GM21619 (cell line): Measurements from ENCODE around the gene UBR2.
A peak's percentile ranks its signal among the peaks of the same experiment; 100 is the strongest.
"Not testable (repeated sequence)": the region's sequence is repeated elsewhere in the genome, so short reads cannot be mapped to it uniquely, and the experiment has no call there.

Experiments
- ATAC-seq: cut with Tn5 transposase; IDR thresholded peaks from one replicate; pipeline ENCODE4 v1.9.1; 2021; ENCODE audit not compliant: unreplicated experiment

UBR2 gene

DNA sequence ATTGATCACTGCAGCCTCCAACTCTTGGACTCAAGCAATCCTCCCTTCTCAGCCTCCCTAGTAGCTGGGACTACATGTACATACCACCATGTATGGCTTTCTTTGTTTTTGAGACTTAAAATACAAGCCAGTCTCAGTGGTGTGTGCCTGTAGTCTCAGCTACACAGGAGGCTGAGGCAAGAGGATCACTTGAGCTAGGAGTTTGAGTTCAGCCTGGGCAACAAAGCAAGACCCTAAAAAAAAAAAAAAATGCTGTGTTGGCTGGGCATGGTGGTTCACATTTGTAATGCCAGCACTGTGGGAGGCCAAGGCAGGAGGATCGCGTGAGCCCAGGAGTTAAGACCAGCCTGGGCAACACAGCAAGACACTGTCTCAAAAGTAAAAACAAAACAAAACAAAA is 51.7 kb downstream of the UBR2 start:
- ATAC-seq = no peak

DNA sequence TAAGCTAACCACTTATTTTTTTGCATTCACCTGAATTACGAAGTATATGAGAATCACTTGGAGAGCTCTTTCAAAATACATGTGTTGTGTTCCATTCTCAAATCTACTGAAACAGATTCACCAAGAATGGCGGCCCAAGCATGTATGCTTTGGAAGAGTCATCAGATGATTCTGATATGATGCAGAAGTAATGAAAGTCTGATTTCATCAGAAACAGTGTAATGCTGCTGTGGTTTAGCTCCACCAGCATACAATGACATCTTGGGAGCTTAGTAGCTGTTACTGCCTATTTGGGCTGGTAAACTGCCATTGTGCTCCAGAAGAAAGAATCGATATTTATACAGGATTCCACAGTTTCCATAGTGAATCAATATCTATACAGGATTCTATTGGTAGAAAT is 52.9 kb downstream of the UBR2 start:
- ATAC-seq = no peak

DNA sequence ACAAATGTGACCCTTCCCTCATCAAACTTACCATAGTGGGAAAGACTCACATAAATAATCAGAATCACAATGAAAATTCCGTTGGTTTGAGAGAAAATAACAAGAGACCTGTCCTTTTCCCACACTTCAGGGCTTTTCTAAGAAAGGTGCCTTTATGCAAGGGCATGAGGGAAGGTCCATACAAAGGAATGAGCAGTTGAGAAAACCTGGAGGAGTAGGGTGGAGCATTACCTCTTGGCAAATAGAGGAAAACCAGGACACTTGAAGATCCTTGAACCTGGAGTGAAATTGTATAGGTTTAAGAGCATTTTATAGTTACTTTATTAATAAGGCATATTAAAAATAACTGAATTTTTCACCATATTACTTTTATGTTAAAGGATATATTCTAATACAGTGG is 54.3 kb downstream of the UBR2 start:
- ATAC-seq = no peak

DNA sequence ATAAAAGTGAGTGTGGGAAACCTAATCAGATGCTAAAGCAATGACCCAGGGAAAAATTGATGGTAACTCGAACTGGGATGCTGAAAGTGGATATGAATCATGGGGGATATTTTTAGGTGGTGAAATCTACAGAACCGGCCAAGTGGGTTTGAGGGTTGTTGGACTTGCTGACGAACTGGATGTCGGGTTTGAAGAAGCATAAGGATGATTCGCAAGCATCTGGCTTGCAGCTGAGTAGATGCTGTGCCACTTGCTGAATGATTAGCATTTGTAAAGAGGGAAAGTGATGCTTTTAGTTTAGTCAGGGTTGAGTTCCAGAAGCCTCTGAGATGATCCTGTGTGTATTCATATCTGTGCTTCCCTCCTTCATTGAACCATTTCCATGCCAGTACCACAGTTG is 54.9 kb downstream of the UBR2 start:
- ATAC-seq = no peak

DNA sequence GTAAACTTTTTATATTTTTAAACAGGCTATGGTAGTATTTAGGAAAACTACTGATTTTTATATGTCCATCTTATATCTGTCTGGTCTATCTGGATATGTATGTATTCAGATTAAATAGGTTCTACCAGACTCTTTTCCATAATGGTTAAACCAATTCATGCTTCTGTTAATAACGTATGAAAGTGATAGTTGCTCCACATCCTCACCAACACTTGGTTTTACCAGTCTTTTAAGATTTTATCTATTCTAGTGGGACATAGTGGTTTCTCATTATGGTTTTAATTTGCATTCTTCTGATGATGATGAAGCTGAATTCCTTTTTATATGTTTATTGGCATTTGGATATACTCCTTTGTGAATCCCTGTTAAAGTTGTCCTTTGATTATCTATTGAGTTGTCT is 56.1 kb downstream of the UBR2 start:
- no peak for ATAC-seq

DNA sequence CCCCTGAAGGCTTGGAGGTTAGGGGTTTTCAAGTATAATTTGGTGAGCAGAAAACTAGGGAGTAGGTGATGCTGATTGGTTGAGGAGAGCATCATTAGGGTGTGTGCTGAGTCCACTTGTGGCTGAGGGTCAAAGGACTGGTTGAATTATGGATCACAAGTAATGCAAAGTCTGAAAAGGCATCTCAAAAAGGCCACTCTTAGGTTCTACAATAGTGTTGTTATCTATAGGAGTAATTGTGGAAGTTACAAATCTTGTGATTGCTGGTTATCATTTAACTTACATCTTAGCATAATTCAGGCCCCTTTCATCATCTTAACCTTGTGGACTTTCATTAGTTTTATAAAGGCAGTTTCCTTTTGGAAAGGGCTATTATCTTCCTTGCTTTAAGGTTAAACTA is 60.8 kb downstream of the UBR2 start:
- no peak for ATAC-seq

DNA sequence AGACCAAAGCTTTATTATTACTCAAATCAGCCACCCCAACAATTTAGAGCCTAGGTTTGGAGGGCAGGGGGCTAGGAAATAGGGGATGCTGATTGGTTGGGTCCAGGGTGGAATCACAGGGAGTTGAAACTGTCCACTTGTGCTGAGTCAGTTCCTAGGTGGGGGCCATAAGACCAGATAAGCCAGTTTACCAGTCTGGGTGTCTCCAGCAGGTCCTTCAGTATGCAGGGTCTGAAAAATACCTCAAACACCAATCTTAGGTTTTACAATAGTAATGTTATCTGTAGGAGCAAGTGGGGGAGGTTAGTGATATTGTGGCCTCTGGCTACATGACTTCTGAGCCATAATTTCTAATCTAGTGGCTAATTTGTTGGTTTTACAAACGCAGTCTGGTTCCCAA is 63.2 kb downstream of the UBR2 start:
- no peak for ATAC-seq

DNA sequence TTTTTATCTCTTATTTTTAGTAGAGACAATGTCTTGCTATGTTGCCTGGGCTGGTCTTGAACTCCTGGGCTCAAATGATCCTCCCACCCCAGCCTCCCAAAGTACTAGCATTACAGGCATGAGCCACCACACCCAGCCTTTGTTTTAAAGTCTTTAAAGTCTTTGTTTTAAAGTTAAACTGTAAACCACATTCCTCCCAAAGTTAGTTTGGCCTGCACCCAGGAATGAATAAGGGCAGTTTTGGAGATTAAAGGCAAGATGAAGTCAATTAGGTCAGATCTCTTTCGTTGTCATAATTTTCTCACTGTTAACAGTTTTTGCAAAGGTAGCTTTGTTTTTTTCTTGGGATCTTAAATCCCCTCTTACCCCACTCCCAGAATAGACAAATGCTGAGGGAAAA is 63.8 kb downstream of the UBR2 start:
- ATAC-seq = no peak

DNA sequence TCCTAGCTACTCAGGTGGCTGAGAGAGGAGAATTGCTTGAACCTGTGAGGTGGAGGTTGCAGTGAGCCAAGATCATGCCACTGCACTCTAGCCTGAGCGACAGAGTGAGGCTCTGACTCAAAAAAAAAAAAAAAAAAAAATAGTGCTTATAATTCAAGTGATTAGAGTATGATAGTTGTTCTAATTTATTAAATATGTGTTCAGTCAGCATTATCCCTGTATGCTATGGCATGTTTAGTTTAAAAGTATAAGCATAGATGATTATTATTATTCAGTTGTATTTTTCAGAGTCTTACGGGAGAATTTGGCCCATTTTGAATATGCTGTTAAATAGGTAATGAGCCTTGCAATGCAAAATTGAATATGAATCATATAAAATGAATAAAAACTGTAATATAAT is 64.8 kb downstream of the UBR2 start:
- no peak for ATAC-seq

DNA sequence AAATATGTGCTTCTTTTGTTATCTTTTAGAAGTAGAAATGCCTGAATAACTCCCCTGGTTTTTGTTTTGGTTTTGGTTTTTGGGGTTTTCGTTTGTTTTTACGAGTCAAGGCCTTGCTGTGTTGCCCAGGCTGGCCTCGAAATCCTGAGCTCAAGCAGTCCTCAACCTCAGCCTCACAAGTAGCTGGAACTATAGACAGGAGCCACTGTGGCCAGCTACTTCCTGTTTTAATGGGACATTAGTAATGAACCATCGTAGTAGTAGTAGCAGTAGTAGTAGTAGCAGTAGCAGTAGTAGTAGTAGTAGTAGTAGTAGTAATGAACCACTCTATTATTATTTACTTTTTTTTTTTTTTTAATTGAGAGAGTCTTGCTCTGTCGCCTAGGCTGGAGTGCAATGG is 66.0 kb downstream of the UBR2 start:
- ATAC-seq = no peak

DNA sequence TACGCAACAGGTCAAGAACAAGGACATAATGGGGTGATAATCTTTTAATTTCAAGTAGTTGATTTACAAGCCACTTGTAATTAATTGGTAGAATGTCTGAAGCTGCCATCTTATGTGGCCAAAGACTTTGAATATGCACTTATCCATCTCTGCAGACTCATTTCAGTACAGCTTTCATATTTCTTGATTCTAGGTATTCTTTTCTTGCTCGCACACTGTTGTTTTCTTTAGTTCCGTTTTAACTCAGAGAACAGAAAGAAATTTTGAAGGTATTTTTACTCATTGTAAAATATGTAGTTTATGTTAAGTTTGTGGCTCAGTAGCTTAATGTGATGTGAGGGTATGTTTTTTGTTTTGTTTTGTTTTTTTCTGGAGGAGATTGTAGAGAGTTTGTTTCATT is 73.9 kb downstream of the UBR2 start:
- ATAC-seq = no peak

DNA sequence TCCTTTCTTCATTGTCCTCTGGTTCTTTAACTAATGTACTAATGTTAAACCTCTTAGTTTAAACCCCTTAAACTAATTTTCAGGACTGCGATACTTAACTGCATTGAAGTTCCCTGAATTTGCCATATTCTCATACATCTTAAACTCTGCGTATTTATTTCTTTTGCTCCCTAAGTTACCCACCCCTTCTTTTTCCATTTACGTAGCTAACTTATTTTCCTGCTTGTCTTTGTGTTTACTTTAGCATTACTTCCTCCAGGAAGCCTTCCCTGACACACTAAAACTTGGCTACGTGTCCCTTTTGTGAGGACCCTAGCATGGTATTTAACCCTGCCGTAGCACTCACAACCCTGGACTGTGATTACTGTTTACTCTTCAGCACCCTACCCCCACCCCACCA is 79.0 kb downstream of the UBR2 start:
- no peak for ATAC-seq

DNA sequence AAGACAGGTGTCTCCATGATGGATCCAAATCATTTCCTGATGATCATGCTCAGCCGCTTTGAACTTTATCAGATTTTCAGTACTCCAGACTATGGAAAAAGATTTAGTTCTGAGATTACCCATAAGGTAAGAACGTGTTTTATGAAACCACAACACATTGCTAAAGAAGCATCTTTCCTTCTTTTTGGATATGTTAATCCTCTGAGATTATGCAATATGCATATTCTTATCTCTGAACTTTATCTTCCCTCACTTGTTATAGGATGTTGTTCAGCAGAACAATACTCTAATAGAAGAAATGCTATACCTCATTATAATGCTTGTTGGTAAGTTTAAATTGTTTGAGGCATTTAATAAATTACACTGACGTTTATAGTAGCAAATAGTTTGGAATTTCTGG is 80.4 kb downstream of the UBR2 start:
- ATAC-seq = no peak

DNA sequence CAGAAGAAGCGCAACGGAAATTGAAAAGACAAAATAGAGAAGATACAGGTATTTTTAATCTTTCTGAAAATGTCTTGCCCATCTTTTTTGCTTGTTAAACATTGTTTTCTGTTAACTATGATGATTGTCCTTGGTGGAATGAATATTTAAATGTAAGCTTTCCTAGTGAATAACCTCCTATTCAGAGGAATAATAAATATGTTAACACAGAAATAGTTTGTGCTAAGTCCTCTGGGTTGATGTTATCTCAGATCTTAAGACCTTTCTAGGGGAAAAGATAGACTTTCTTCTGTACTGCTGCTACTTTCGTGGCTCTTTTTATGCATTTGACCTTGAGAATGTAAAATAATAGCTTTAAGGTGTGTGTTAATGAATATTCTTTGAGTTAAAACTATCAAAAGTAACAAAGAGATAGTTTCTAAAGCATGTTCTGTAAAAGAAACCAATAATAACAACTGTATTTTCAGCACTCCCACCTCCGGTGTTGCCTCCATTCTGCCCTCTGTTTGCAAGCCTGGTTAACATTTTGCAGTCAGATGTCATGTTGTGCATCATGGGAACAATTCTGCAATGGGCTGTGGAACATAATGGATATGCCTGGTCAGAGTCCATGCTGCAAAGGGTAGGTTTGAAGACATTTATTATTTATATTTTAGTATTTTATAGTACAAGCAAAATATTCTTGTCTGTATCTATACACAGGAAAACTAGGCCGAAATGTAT is 88.4 kb downstream of the UBR2 start:
- ATAC-seq = no peak

DNA sequence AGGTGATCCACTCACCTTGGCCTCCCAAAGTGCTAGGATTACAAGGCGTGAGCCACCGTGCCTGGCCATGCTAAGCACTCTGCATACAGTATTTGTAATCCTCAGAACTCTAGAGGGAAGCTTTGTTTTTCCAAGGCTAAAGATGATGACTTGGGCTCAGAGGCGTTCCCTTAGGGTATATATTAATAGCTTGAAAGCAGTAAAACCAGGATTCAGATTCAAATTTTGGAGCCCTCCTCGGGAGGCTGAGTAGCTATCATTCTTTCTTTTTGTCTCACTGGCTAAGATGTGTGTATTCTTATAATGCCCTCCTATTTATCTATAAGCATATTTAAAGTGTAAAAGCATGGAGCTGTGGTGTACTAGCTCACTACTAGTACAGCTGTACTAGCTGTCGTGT is 90.0 kb downstream of the UBR2 start:
- no peak for ATAC-seq

DNA sequence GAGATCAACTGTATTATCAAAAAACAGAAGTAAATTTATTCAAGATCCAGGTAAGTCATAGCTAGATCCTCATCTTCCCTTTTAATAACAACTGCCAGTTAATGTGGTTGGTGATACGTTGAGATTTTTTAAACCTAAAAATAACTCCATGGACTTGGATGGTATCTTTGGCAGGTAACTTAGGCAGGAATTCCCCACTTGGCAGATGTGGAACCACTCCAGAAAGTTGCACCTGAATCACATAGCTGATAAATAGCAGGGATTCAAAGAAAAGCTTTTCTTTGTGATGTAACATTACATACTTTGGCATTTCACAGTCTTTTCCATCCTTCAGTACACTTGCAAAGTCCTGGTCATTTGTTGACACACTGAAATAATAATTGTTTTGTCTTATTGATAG is 96.0 kb downstream of the UBR2 start:
- ATAC-seq = no peak

DNA sequence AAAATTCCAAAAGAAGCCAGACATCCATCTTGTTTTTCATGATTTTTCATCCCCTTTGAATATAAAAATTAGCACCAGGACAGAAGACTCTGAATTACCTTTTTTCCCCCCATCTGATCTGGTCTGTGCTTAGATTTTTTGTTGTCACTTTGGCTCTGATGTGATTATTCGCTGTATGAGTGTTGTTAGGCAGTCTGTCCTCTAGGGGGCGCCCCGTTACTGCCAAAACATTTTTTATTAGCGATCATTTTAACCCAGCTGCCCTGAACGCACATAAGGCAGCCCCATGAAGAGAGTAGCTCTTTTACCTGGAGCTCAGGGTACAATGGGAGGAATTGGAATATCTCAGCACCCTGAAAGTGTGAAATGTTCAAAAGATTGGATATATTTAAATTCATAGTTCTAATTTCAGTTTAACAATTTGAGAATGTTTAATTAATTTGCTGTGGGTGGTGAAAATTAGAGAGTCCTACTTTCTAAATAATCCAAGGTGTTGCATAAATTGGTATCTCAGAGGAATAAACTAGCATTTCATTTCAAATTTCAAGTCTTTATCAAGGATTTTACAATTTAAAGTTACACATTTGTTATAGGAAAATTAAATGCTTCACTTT is 97.8 kb downstream of the UBR2 start:
- ATAC-seq = peak; percentile 58

DNA sequence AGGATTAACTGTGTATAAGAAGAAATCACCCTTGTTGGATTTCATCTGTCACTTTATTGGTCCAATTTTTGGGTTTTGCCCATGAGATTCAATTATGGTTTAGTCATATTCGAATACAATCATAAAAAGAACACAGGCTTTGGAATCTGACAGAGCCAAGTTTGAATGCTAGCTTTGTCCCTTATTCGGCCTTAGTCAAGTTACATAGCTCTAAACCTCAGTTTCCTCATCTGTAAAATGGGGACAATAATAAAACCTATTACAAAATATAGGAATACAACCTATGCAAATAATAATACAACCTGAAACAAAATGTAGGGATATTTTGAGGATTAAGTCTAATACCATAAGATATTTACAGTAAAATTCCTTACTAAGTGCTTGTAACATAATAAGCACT is 100.9 kb downstream of the UBR2 start:
- no peak for ATAC-seq

DNA sequence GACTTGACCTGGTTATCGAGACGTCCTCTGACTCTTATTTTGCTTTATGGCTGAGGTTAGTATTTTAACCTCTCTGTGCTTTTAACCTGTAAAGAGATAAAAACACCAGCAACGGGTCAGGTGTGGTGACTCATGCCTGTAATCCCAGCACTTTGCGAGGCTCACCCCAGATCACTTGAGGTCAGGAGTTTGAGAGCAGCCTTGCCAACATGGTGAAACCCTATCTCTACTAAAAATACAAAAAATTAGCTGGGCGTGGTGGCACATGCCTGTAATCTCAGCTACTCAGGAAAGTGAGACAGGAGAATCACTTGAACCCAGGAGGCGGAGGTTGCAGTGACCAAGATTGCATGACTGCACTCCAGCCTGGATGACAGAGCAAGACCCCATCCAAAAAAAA is 110.5 kb downstream of the UBR2 start:
- ATAC-seq = not testable (repeated sequence)

DNA sequence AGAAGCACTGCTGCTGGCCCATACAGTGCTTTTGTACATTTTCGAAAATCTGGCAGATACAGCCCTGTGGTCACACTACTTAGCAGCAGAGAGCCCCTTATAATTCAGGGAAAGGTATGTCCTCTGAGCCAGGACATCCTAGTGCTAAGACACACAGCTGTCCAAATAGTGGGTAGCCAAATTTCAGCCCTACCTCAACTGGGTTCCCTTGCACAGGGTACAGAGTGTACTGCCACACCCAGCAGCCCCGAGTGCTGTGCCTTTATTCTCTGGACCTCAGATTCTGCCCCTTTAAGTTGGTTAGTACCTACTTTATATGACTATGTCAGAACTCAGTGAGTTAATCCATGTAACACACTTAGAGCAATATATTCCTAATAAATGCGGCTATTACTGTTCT is 111.0 kb downstream of the UBR2 start:
- ATAC-seq = no peak

DNA sequence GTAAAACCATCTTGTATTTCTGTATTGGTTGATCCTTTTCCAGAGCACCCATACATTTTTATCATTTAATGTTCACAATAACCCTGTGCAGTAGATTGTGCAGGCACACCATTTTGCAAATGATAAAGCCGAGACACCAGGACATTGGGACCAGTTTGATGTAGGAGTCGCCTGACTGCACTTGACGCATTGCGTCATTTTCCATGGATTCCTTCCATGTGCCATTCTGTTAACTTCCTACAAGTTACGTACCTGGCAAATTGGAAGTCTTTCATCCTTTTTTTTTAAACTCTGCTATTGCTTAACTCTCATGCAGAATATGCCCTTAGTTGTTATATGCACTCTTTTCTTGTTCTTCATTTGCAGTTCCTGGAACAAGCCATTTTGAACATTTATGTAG is 115.5 kb downstream of the UBR2 start:
- ATAC-seq = no peak

DNA sequence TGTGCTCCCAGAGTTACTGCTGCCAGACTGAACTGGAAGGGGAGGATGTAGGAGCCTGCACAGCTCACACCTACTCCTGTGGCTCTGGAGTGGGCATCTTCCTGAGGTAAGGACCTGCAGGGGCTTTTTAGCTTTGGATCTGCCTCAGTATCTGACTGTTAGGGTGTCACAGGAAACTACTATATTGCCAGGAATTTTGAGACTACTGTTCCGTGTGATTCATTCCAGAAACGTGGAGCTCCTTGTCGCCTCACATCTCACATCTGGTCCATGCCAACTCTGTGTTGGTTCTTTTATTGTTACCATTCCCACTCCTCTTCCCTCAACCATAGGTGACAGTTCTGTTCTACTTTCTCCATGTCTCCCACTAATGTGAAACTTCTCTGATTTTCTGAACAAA is 124.5 kb downstream of the UBR2 start:
- ATAC-seq = no peak

DNA sequence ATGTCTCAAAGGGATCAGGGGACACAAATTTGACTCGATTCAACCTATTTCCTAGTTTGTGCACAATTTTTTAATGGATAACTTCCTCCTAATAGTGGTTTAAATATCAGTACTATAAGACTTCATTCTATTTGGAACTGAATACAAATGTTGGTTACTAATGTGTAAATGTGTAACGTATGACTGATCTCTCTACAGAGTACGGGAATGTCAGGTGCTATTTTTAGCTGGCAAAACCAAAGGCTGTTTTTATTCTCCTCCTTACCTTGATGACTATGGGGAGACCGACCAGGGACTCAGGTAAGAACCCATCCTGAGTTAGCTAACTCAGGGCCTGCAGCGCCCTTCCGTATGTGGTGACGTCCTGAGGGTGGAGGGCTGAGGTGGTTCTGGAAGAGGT is 125.5 kb downstream of the UBR2 start:
- ATAC-seq = no peak
